HT-29 (cell line): ENCODE data around the gene NT5C1B. TPM values are rescaled to one million over a fixed set of nuclear protein-coding genes. Genes with fewer than 3 reads are reported as not detected.
"Not testable (repeated sequence)": the region's sequence is repeated elsewhere in the genome, so short reads cannot be mapped to it uniquely, and the experiment has no call there.

Source experiments
- DNase-seq: peaks from one replicate; pipeline ENCODE4 v3.0.0-alpha.2; 2015; ENCODE audit warnings: low spot score
- total RNA-seq: library from RNA; depleted of rRNA; stranded (reverse); fragments of >200 nt; shearing (Covaris generic); gene quantifications from 2 replicates; pipeline ENCODE4 v1.2.3, GENCODE V29; 2014; rRNA removed

Gene NT5C1B
- not detected in 2 replicates for total RNA-seq

DNA sequence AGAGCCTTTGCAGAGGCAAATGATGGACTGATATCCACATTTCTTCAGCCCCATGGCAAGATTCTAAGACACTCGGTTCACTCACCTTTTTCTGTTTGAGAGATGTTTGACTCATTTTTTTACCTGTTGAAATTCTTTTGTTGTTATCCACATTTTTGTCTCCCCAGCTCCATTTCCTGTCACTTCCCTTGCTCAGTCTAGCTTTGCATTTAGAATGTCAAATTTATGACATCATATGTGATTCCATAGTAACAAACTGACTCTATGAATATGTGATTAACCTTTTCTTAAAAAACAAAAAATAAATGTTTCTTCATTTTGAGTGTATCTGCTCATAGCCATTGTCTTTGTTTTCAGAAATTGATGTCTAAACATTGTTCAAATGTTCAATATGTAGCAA lies at the start of gene NT5C1B:
Gene NT5C1B (minus strand): TSS at position 216 of the 400 bp plus-strand sequence. CDS start 101 bp downstream, at position 115.
- DNase-seq, result no peak

DNA sequence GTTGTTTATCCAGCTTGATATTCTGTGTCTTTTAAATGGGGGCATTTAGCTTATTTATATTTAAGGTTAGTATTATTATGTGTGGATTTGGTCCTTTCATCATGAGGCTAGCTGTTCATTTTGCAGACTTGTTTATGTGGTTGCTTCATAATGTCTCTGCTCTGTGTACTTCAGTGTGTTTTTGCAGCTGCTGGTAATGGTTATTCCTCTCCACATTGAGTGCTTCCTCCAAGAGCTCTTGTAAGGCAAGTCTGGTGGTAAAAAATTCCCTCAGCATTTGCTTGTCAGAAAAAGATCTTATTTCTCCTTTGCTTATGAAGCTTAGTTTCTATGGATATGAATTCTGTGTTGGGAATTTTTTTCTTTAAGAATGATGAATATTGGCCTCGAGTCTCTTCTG lies 47.8 kb upstream of the NT5C1B start:
- no peak for DNase-seq

GRCh38 chr2:18632699-18633098 lies 43.3 kb upstream of the NT5C1B start:
- not testable (repeated sequence) for DNase-seq

GRCh38 chr2:18630941-18631340 lies 41.6 kb upstream of the NT5C1B start:
- DNase-seq, result no peak

- no peak for DNase-seq
Measured at GRCh38 chr2:18630541-18630940, 41.2 kb upstream of the NT5C1B start.

DNA sequence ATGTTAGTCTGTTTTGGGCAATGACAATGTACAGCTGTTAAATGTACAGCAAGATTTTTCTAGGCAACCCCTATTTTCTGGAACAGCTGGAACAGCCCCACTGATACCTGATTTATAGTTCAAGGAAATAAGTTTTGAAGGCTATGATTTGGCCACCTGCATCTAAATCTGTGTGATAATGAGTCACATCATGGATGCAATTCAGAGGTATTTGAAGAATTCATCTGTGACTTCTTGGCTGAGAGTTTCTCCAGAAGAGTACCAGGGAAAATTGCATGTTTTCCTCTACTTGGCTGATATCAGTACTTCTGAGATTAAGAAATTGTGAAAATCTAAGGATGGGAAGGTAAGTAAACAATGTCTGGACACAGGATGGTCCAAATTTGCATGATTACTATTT lies 40.7 kb upstream of the NT5C1B start:
- DNase-seq, result no peak

- DNase-seq, result no peak
Measured at GRCh38 chr2:18626958-18627650, 37.7 kb upstream of the NT5C1B start.

GRCh38 chr2:18626256-18626668 lies 36.9 kb upstream of the NT5C1B start:
- DNase-seq, result no peak

DNA sequence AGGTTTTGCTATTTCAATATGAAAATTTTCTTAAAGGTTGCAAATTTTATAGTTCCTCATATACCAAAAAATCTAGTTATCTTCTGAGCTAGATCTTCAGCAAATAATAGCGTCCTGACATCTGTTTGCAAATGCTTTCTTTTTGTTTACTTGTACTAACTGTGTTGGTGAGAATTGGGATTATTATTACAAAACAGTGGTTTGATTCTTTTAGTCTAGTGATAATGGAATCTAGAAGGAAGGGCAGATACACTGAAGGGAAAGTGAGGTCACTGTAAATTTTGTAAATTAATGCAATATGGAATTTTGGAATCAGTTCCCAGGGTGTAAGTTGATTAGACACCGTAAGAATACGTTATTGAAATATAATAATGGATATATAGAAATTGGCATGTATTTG lies 36.2 kb upstream of the NT5C1B start:
- no peak for DNase-seq

DNA sequence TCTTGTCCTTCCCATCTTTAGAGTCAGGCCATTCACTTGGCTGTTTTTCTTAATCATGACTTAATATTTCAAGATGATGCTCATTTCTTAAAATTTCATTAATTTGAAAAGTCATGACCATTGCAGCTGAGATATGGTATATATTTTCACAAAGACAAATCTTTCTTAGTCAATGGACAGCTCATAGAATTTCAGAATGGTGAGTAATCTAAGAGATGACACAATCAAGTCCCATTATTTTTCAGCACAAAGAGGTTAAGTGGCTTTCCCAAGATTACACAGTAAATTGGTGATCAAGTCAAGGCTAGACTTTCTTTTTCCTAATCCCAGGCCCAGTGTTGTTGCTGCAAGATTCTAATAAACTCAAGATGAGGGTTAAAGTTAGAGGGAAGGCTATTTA lies 34.4 kb upstream of the NT5C1B start:
- DNase-seq, result no peak

DNA sequence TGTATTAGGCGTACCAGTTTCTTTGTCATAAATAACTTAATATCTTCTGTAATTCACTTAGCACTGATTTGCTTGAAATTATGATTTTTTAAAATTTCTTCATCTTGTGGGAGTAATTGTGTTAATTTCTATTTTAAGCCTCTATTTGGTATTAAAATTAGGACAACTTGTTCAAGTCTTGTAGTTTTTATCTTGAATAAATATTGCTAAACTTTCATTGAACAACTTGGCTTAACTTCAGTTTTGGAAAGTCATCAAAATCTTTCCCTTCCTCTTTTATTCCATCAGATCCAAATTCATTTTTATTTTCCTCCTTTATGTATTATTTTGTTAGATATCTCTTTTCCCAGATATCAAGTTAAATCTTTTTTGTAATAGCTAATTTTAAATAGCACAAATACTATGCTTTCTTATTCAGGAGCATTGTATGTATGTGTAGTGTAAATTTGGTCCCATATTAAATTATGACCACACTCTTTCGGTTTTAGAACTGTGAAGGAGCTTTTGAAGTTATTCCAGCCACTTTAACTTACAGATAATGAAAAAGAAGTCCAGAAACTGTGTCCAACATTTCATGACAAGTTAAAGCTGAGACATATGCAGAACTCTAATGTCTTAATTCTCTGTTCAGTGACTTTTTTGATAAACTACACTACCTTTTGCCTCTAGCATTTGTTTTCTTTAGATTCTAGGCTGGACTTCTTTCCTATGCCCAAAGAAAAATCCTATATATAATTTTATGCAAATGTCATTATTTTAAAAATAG lies 31.7 kb upstream of the NT5C1B start:
- DNase-seq, result no peak

DNA sequence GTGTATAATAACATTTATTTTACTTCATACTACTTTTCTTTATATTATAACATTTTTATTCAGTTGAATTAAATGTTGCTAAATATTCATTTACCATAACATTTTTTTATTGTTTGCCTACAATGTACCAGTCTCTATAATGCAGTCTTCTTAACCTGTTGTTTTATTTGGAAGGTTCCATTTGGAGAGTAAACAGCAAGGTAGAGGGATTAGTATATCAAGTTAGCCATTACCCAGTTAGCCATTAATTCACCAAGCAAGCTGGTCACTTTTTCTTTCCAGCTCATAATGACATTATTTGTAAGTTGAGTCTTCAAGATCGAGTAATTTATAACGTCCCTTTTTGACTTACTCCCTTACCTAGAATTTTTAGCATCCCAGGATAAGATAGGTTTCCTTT lies 29.7 kb upstream of the NT5C1B start:
- DNase-seq, result no peak

DNA sequence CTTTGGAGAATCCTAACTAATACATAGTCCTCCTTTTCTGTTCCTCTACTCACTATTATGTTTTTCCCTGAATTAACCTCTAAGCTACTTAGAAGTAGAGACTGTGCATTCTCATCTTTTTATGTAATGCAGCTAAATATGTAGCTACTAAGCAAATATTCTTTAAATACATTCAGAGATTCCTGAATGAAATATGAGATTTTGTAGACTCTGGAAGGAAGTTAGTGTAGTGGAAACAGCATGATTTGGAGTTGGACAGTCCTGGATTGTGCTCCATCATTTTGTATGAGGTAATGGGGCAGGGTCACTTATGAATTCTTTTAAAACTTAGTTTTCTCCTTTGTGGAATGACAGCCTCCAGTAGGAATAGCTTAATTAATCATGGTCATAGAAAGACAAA lies 24.7 kb upstream of the NT5C1B start:
- no peak for DNase-seq

GRCh38 chr2:18612133-18612532 lies 22.8 kb upstream of the NT5C1B start:
- DNase-seq, result no peak

DNA sequence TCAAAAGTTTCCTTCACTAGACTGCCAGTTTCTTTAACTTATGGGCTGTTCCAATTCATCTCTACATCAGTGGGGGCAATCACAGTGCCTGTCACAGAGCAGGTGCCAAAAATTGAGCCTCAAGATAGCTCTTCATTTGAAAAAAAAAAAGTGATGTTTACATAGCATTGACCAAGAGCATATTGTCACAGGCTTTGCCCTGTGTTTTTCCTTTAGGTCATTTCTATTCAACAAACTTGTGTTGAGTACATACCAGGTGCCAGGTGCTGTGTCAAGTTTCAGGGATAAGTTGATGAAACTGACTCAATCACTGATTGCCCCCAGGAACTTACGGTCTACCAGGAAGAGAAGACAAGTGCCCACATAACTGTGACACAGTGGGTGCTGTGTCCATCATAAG lies 22.2 kb upstream of the NT5C1B start:
- DNase-seq, result no peak

- DNase-seq, result no peak
Measured at GRCh38 chr2:18611184-18611583, 21.8 kb upstream of the NT5C1B start.

DNA sequence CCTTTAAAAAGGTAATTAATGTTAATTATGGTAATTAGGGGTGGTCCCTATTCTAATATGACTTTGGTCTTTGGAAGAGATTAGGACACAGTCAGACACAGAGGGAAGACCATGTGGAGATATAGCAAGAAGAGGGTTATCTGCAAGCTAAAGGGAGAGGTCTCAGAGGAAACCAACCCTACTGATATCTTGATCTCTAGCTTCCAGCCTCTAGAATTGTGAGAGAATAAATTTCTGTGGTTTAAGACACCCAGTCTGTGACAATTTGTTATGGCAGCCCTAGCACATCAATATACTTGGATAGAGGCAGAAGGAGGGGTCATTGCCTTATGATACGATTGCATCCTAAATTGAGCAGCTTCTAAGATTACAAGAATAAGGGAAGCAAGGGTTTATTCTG lies 21.3 kb upstream of the NT5C1B start:
- no peak for DNase-seq

DNA sequence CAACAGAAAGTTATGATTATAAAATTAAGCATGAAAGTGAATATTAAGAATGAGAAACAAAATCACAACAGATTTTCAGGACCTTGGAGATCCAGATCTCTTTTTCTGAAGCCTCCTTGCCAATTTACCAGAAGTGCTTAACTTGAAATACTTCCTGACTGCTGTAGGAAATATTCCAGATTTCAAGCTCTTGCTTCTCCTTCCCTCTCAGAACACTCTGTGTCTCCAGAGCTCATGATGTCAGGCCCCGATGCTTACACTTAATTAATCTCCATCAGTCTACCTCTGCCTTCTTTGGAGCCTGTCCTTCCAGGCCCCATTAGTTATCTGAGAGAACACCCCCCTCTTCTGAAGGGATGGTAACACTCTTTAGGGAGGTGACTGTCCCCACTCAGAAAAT lies 20.7 kb upstream of the NT5C1B start:
- no peak for DNase-seq

DNA sequence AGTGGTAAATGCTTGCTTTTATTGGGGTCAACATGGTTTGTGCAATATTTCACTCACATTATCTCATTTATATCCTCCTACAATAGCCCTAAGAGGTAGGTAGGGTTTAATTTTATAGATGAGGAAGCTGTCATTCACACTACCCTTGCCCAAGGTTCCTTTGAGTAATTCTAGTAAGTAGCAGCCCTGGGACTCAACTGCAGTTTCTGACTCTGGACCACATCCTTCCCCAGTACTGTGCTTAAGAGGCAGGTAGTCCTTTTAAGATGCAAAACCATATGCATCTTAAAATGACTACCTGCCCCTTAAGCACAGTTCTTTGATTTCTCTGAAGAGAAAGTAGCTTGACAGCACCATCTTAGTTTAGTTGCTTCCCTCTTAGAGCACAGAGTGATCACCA lies 15.7 kb upstream of the NT5C1B start:
- no peak for DNase-seq

GRCh38 chr2:18604531-18604885 lies 15.1 kb upstream of the NT5C1B start:
- no peak for DNase-seq

GRCh38 chr2:18603854-18604530 lies 14.6 kb upstream of the NT5C1B start:
- DNase-seq, result no peak

DNA sequence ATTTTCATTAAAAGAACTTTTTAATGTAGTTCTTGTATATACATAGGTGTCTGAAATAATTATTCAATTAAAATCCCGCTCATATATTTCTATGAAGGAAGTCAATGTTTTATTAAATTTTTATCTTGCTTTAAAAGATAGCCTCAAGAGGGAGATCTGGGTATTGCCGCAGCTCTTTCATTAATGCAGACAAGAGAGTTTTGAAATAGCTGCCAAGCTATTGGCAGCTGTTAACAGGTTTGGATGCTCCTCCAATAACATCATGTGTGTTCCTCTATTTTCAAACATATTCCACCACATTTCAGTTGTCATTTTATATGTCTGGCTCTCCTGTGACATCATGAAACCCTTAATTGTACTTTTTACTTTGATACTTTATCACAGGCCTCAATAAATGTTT lies 12.9 kb upstream of the NT5C1B start:
- DNase-seq, result no peak

DNA sequence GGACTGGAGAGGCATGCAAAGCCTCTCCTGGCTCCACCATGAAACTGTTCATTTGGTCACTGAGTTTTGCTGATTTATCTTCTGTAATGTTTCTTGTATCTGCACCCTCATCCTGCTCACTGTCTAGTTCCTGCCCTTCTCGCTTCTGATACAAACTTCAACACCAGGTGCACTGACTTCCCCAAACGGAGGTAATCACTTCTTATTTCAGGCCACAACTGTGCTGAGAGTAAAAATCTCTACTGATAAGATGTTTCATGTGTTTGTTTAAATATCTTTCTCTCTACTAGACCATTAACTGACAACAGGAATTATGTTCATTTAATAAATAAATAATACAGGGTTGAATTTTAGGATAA lies 10.9 kb upstream of the NT5C1B start:
- no peak for DNase-seq
